B cell (primary cell): Measurements from ENCODE around the gene PARD3. TPM values are rescaled to one million over a fixed set of nuclear protein-coding genes. Genes with fewer than 3 reads are reported as not detected.
"Not testable (repeated sequence)": the region's sequence is repeated elsewhere in the genome, so short reads cannot be mapped to it uniquely, and the experiment has no call there.

Source experiments
- ATAC-seq: fragments of 200-7000 bp; cut with Tn5 transposase; one replicate; pipeline ENCODE4 v1.10.0; 2021; ENCODE audit warnings: low read depth, mild to moderate bottlenecking, moderate number of reproducible peaks, moderate library complexity
- CTCF ChIA-PET: fragments of 350-600 bp; sonication (Branson Sonifier 250); formaldehyde crosslinking; loops from one replicate; lab custom pipeline; 2021; ENCODE audit warnings: antibody characterized with exemption, inconsistent platforms; lab: Charles Lee
- POLR2A ChIA-PET: fragments of 350-600 bp; sonication (Branson Sonifier 250); formaldehyde crosslinking; loops from one replicate; lab custom pipeline; 2021; ENCODE audit warnings: antibody characterized with exemption; lab: Charles Lee
- DNase-seq: peaks from one replicate; pipeline ENCODE4 v3.0.0; 2013
- H2AFZ ChIP-seq: 2 replicates; pipeline ENCODE4 v1.6.1; 2012; ENCODE audit warnings: mild to moderate bottlenecking, low read depth, low read length; ENCODE audit not compliant: insufficient read depth, poor library complexity, severe bottlenecking
- H3K27ac ChIP-seq, 2 donors: 1 replicate in 1 of 2; 2 replicates in 1 of 2; pipeline ENCODE4 v1.5.1; 2012 to 2013; ENCODE audit warnings: low read length in 2 of 2, mild to moderate bottlenecking in 2 of 2, moderate library complexity in 1 of 2
- H3K27me3 ChIP-seq, 4 experiments: fragments of 200-600 bp in 1 of 4; sonication (generic) in 1 of 4; replicated peaks in 1 of 4; 1 replicate in 2 of 4; 2 replicates in 2 of 4; pipeline versions ENCODE4 v1.6.1 to v1.7.0; 2013 to 2016; ENCODE audit warnings: low read length in 3 of 4, mild to moderate bottlenecking in 2 of 4, mixed read lengths in 1 of 4, moderate library complexity in 1 of 4; ENCODE audit not compliant: insufficient read depth in 4 of 4, control insufficient read depth in 3 of 4; ENCODE audit errors: control extremely low read depth in 1 of 4
- H3K36me3 ChIP-seq, 2 experiments: replicated peaks in 1 of 2; 1 replicate in 1 of 2; 2 replicates in 1 of 2; pipeline versions ENCODE4 v1.6.1 to v1.7.1; 2013; ENCODE audit warnings: low read length in 1 of 2; ENCODE audit not compliant: insufficient read depth in 2 of 2, control insufficient read depth in 1 of 2; ENCODE audit errors: control extremely low read depth in 1 of 2, extremely low read depth in 1 of 2
- H3K4me1 ChIP-seq, 2 donors: fragments of 200-600 bp in 1 of 2; sonication (generic) in 1 of 2; 1 replicate in 1 of 2; 2 replicates in 1 of 2; pipeline versions ENCODE4 v1.5.1 to v1.6.1; 2013 to 2017; ENCODE audit warnings: low read length in 2 of 2; ENCODE audit not compliant: control insufficient read depth in 2 of 2, insufficient read depth in 2 of 2
- H3K4me2 ChIP-seq: replicated peaks from 2 replicates; pipeline ENCODE3; 2012; ENCODE audit warnings: mild to moderate bottlenecking, low read depth, low read length; ENCODE audit not compliant: poor library complexity, severe bottlenecking
- H3K4me3 ChIP-seq, 5 experiments: fragments of 200-600 bp in 1 of 5; sonication (generic) in 1 of 5; 1 replicate in 3 of 5; 2 replicates in 2 of 5; pipeline versions ENCODE4 v1.5.1 to v1.7.0; 2011 to 2016; ENCODE audit warnings: low read length in 4 of 5, mild to moderate bottlenecking in 4 of 5, low read depth in 2 of 5, control low read depth in 1 of 5, moderate library complexity in 1 of 5; ENCODE audit not compliant: insufficient read depth in 1 of 5; ENCODE audit errors: control extremely low read depth in 1 of 5, extremely low read depth in 1 of 5
- H3K79me2 ChIP-seq: fragments of 200-600 bp; sonication (generic); one replicate; pipeline ENCODE4 v1.6.0; 2016; ENCODE audit warnings: low read length; ENCODE audit not compliant: control insufficient read depth, insufficient read depth
- H3K9ac ChIP-seq: fragments of 200-600 bp; sonication (generic); 2 replicates; pipeline ENCODE4 v1.6.1; 2017; ENCODE audit warnings: mild to moderate bottlenecking, low read length, moderate library complexity
- H3K9me3 ChIP-seq, 3 donors: one replicate each; pipeline versions ENCODE4 v1.6.1 to v1.7.1; 2013; ENCODE audit warnings: low read length in 2 of 3; ENCODE audit not compliant: control insufficient read depth in 2 of 3, insufficient read depth in 1 of 3; ENCODE audit errors: control extremely low read depth in 1 of 3
- H4K20me1 ChIP-seq: 2 replicates; pipeline ENCODE4 v1.6.0; 2012; ENCODE audit warnings: mild to moderate bottlenecking, low read length; ENCODE audit not compliant: insufficient read depth, control insufficient read depth, poor library complexity, severe bottlenecking
- H3K27ac Mint-ChIP-seq: one replicate; pipeline ENCODE4 v1.8.0; 2021; ENCODE audit warnings: mixed read lengths
- H3K27me3 Mint-ChIP-seq: one replicate; pipeline ENCODE4 v1.8.0; 2021; ENCODE audit warnings: mixed read lengths
- H3K4me1 Mint-ChIP-seq: one replicate; pipeline ENCODE4 v1.8.0; 2021; ENCODE audit warnings: mixed read lengths
- H3K4me3 Mint-ChIP-seq: one replicate; pipeline ENCODE4 v1.8.0; 2021; ENCODE audit warnings: mixed read lengths
- H3K9me3 Mint-ChIP-seq: one replicate; pipeline ENCODE4 v1.8.0; 2022; ENCODE audit warnings: mixed read lengths; ENCODE audit not compliant: insufficient read depth
- CTCF ChIP-seq: fragments of 200-600 bp; IDR thresholded peaks from one replicate; pipeline ENCODE4 v1.8.0; 2022; ENCODE audit warnings: antibody characterized with exemption, mild to moderate bottlenecking
- EZH2 ChIP-seq: IDR thresholded peaks from 2 replicates; pipeline ENCODE4 v1.6.1; 2012; ENCODE audit warnings: borderline replicate concordance, low read depth, mild to moderate bottlenecking, moderate library complexity, low read length; ENCODE audit not compliant: insufficient read depth, poor library complexity, severe bottlenecking
- WGBS: methylation state at CpG from one replicate; pipeline ENCODE4 v1.1.5; 2013; ENCODE audit warnings: missing lambda C conversion rate; ENCODE audit not compliant: insufficient coverage; 5-methylcytosine and 5-hydroxymethylcytosine counted together
- intact Hi-C: fragments of 100-400 bp; cut with micrococcal nuclease; formaldehyde crosslinking; loops from one replicate; pipeline ENCODE4 v1.10.0; 2022
- polyA plus RNA-seq: library from polyadenylated mRNA; depleted of rRNA; stranded (reverse); fragments of >200 nt; gene quantifications from 2 replicates; pipeline ENCODE4 v1.2.3, GENCODE V29; 2012
- total RNA-seq, 2 donors: library from RNA; stranded (reverse); fragments of 120-200 nt in 1 of 2; gene quantifications; 1 replicate in 1 of 2; 2 replicates in 1 of 2; pipeline versions ENCODE4 v1.2.3 to v1.2.4, GENCODE V29; 2013 to 2022

The PARD3 gene
- total and polyA plus RNA-seq, 2 donors (not counting 1 experiment from before 2014, with no cell fraction given): not detected

- Mint-ChIP-seq H3K9me3 (no peaks in the 10 kb centered on the region), H3K4me3 (no peak overlapping the region), H3K27me3 (no peaks in the 10 kb centered on the region), H3K4me1 (no peaks in the 10 kb centered on the region), H3K27ac (no peak overlapping the region)
- H3K4me3 ChIP-seq: no peak overlapping the region
- 100% methylated on average over 2 of the region's 8 CpGs for WGBS
- no peak for DNase-seq
- POLR2A ChIA-PET: no interaction called here
- H3K79me2 ChIP-seq: no peaks in the 10 kb centered on the region
- no peaks in the 10 kb centered on the region for H3K4me1 ChIP-seq
- H3K27ac ChIP-seq: no peak overlapping the region
- H3K4me2 ChIP-seq: no peak overlapping the region
- no peak overlapping the region for H2AFZ ChIP-seq
- no peak overlapping the region for H3K9ac ChIP-seq
- CTCF ChIA-PET: no interaction called here
- H3K27me3 ChIP-seq: no peaks in the 10 kb centered on the region
- no peak for ATAC-seq
- TF ChIP-seq CTCF (no peak), EZH2 (no peak)
- no peaks in the 10 kb centered on the region for H4K20me1 ChIP-seq
- intact Hi-C loops: no loop called here
- H3K9me3 ChIP-seq: no peaks in the 10 kb centered on the region
- H3K36me3 ChIP-seq: no peaks in the 10 kb centered on the region
Measured at GRCh38 chr10:34702093-34702937, 112.8 kb downstream of the PARD3 start.

GRCh38 chr10:34701194-34701593 is 113.9 kb downstream of the PARD3 start:
- Mint-ChIP-seq H3K4me1 (no peaks in the 10 kb centered on the region), H3K27me3 (no peaks in the 10 kb centered on the region), H3K4me3 (no peak overlapping the region), H3K9me3 (no peaks in the 10 kb centered on the region), H3K27ac (no peak overlapping the region)
- no peak overlapping the region for H3K4me3 ChIP-seq
- DNase-seq (no peak), ATAC-seq (no peak)
- H3K27ac ChIP-seq: no peak overlapping the region
- TF ChIP-seq CTCF (no peak), EZH2 (no peak)
- no peak overlapping the region for H2AFZ ChIP-seq
- 98% methylated on average over 3 of the region's 6 CpGs for WGBS
- intact Hi-C loops: no loop called here
- ChIA-PET POLR2A (no interaction called here), CTCF (no interaction called here)
- H3K27me3 ChIP-seq: no peaks in the 10 kb centered on the region
- H4K20me1 ChIP-seq: no peaks in the 10 kb centered on the region
- no peak overlapping the region for H3K4me2 ChIP-seq
- H3K9ac ChIP-seq: no peak overlapping the region
- H3K4me1 ChIP-seq: no peaks in the 10 kb centered on the region
- no peaks in the 10 kb centered on the region for H3K79me2 ChIP-seq
- no peaks in the 10 kb centered on the region for H3K9me3 ChIP-seq
- H3K36me3 ChIP-seq: no peaks in the 10 kb centered on the region

GRCh38 chr10:34700752-34701151 is 114.3 kb downstream of the PARD3 start:
- H3K79me2 ChIP-seq, ATAC-seq: not testable (repeated sequence)

More at GRCh38 chr10:34700752-34701151, 114.3 kb downstream of the PARD3 start:
- CTCF ChIA-PET, POLR2A ChIA-PET, H3K27ac ChIP-seq, H2AFZ ChIP-seq, H3K4me1 Mint-ChIP-seq, H3K4me1 ChIP-seq, H4K20me1 ChIP-seq, H3K9me3 Mint-ChIP-seq, H3K9ac ChIP-seq, H3K27me3 ChIP-seq, H3K36me3 ChIP-seq, H3K9me3 ChIP-seq, H3K4me3 Mint-ChIP-seq, DNase-seq, H3K4me3 ChIP-seq, H3K27me3 Mint-ChIP-seq, H3K27ac Mint-ChIP-seq, intact Hi-C loops, H3K4me2 ChIP-seq: not testable (repeated sequence)
- WGBS: 94% methylated on average over 3 of the region's 5 CpGs
